Colonic mucosa (tissue), 4 donors: ENCODE results near the gene GLT8D1. TPM values are rescaled to one million over a fixed set of nuclear protein-coding genes. Genes with fewer than 3 reads are reported as not detected.
A peak's percentile ranks its signal among the peaks of the same experiment; 100 is the strongest.

Experiments
- DNase-seq: peaks from one replicate; pipeline ENCODE4 v3.0.0-alpha.2; 2020
- H3K27ac ChIP-seq: fragments of 200-600 bp; one replicate; pipeline ENCODE4 v1.8.0; 2021
- H3K27me3 ChIP-seq: fragments of 200-600 bp; one replicate; pipeline ENCODE4 v1.8.0; 2021
- H3K36me3 ChIP-seq: fragments of 200-600 bp; one replicate; pipeline ENCODE4 v1.8.0; 2021
- H3K4me1 ChIP-seq: fragments of 200-600 bp; one replicate; pipeline ENCODE4 v1.8.0; 2021; ENCODE audit warnings: mild to moderate bottlenecking
- H3K4me3 ChIP-seq: fragments of 200-600 bp; one replicate; pipeline ENCODE4 v1.8.0; 2021
- H3K9ac ChIP-seq, 2 donors: one replicate each; pipeline ENCODE4 v1.7.0; 2013; ENCODE audit warnings: control low read depth in 2 of 2, low read depth in 2 of 2, low read length in 2 of 2
- H3K9me3 ChIP-seq: fragments of 200-600 bp; one replicate; pipeline ENCODE4 v1.8.0; 2021
- intact Hi-C: fragments of 100-400 bp; cut with DNase I; formaldehyde crosslinking; loops from one replicate; pipeline ENCODE4 v1.14.1; 2022
- total RNA-seq, 2 donors: library from RNA; stranded (reverse); fragmentation: NEBNext Ultra II Directional in 1 of 2; extraction: Animal tissue kit (Norgen Biotek cat#: 25700) in 1 of 2; gene quantifications; one replicate each; pipeline ENCODE4 v1.2.1, GENCODE V29; 2021
- TF ChIP-seq, protein P1 (sequence below): fragments of 200-600 bp; IDR thresholded peaks from one replicate; pipeline ENCODE4 v1.8.0; 2022; ENCODE audit warnings: antibody characterized with exemption, mild to moderate bottlenecking
- donor health status: healthy.
- donor health status: DM: no; HTN: no; CAD: no.
- donor health status: DM: no; HTN: no; CAD: no.

The GLT8D1 gene
- total RNA-seq, 2 donors from 2014 or later, result 29.0 to 36.2 TPM

GRCh38 chr3:52719618-52720017, 14.0 kb upstream of the GLT8D1 start:
- Histone ChIP-seq H3K27ac (no peak overlapping the region), H3K4me1 (no peaks in the 10 kb centered on the region), H3K9ac (no peak overlapping the region), H3K36me3 (no peaks in the 10 kb centered on the region), H3K4me3 (no peak overlapping the region), H3K27me3 (no peaks in the 10 kb centered on the region), H3K9me3 (no peaks in the 10 kb centered on the region)
- no peak for DNase-seq
- intact Hi-C loops, result no loop called here
- TF ChIP-seq, protein P1, sequence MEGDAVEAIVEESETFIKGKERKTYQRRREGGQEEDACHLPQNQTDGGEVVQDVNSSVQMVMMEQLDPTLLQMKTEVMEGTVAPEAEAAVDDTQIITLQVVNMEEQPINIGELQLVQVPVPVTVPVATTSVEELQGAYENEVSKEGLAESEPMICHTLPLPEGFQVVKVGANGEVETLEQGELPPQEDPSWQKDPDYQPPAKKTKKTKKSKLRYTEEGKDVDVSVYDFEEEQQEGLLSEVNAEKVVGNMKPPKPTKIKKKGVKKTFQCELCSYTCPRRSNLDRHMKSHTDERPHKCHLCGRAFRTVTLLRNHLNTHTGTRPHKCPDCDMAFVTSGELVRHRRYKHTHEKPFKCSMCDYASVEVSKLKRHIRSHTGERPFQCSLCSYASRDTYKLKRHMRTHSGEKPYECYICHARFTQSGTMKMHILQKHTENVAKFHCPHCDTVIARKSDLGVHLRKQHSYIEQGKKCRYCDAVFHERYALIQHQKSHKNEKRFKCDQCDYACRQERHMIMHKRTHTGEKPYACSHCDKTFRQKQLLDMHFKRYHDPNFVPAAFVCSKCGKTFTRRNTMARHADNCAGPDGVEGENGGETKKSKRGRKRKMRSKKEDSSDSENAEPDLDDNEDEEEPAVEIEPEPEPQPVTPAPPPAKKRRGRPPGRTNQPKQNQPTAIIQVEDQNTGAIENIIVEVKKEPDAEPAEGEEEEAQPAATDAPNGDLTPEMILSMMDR, result no peak

DNA sequence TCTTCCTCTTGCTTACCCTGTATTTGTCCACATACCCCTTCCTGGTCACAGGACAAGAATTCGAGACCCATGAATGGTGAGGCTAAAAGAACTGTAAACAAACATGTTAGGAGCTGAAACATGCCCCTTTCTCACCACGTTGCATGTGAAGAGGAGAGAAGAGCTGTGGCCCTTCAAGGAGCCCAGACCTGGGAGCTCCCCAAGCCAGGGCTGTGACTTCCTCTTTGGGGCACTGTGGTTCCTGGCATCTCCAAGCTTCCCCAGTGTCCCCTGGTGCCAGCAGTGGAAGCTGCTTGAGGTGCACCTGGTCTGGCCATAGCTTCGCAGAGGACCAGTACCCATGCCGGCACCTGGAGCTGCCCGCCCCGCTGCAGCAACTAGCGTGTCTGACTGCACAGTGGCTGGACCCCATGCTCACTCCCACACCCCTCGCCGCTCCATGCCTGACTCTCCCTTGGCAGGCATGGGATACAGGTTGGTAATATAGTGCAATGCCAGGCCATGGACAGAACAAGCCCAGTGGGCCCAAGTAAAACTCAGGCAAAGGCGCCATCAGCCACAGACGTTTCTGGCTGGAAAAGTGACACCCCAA, 10.2 kb upstream of the GLT8D1 start:
- intact Hi-C loops, result no loop called here
- no peak overlapping the region for H3K9ac ChIP-seq
- H3K27ac ChIP-seq, result no peak overlapping the region
- no peak for DNase-seq
- no peak overlapping the region for H3K4me3 ChIP-seq
- TF ChIP-seq, protein P1, result no peak
- H3K9me3 ChIP-seq, result no peaks in the 10 kb centered on the region
- H3K4me1 ChIP-seq, result no peaks in the 10 kb centered on the region
- H3K36me3 ChIP-seq, result no peaks in the 10 kb centered on the region
- no peaks in the 10 kb centered on the region for H3K27me3 ChIP-seq

GRCh38 chr3:52714335-52715302, 9.0 kb upstream of the GLT8D1 start:
- DNase-seq, result peak; percentile 74
- no peak overlapping the region for H3K9ac ChIP-seq
- H3K27me3 ChIP-seq, result no peaks in the 10 kb centered on the region
- peak overlapping the region; percentile 16 for H3K4me3 ChIP-seq
- intact Hi-C loops, result no loop called here
- no peaks in the 10 kb centered on the region for H3K36me3 ChIP-seq
- TF ChIP-seq, protein P1, result no peak
- no peak overlapping the region for H3K27ac ChIP-seq
- no peaks in the 10 kb centered on the region for H3K4me1 ChIP-seq
- no peaks in the 10 kb centered on the region for H3K9me3 ChIP-seq

GRCh38 chr3:52712291-52713212, 7.0 kb upstream of the GLT8D1 start:
- intact Hi-C loops, result no loop called here
- H3K36me3 ChIP-seq, result no peaks in the 10 kb centered on the region
- H3K4me3 ChIP-seq, result no peak overlapping the region
- TF ChIP-seq, protein P1, result no peak
- no peak for DNase-seq
- peaks cover 6% of the 10 kb centered on the region for H3K4me1 ChIP-seq
- H3K27ac ChIP-seq, result no peak overlapping the region
- no peak overlapping the region for H3K9ac ChIP-seq
- H3K9me3 ChIP-seq, result no peaks in the 10 kb centered on the region
- H3K27me3 ChIP-seq, result no peaks in the 10 kb centered on the region

GRCh38 chr3:52710512-52710911, 4.9 kb upstream of the GLT8D1 start:
- TF ChIP-seq, protein P1, result no peak
- intact Hi-C loops, result no loop called here
- H3K4me3 ChIP-seq, result no peak overlapping the region

More at GRCh38 chr3:52710512-52710911, 4.9 kb upstream of the GLT8D1 start:
- Histone ChIP-seq H3K9ac (no peak overlapping the region), H3K9me3 (no peaks in the 10 kb centered on the region), H3K27ac (no peak overlapping the region), H3K27me3 (no peaks in the 10 kb centered on the region), H3K4me1 (peaks cover 13% of the 10 kb centered on the region), H3K36me3 (no peaks in the 10 kb centered on the region)
- DNase-seq, result no peak
